IMR-90 (cell line): ENCODE results near the gene NINJ2. TPM values are rescaled to one million over a fixed set of nuclear protein-coding genes. Genes with fewer than 3 reads are reported as not detected.

Experiments
- ATAC-seq: fragments of 200-7000 bp; cut with Tn5 transposase; 2 replicates; pipeline ENCODE4 v1.9.1; 2020; ENCODE audit warnings: low read depth, mild to moderate bottlenecking, moderate library complexity
- BruUV-seq: library from RNA; stranded (reverse); fragments of 400-500 nt; replicated peaks from 2 replicates; lab custom pipeline; 2021; lab: Mats Ljungman, UMichigan
- CTCF ChIA-PET: fragments of 300-600 bp; formaldehyde crosslinking; extraction: SDS; loops from one replicate; lab custom pipeline; 2021; ENCODE audit warnings: antibody characterized with exemption; lab: Yijun Ruan, JAX
- POLR2A ChIA-PET: fragments of 300-600 bp; sonication (Branson Sonifier 250); formaldehyde crosslinking; loops from one replicate; lab custom pipeline; 2022; ENCODE audit warnings: antibody characterized with exemption; ENCODE audit not compliant: unreplicated experiment; lab: Charles Lee
- DNase-seq: peaks from one replicate; pipeline ENCODE4 v3.0.0; 2013
- H2AFZ ChIP-seq: replicated peaks from 2 replicates; pipeline ENCODE3; 2013; ENCODE audit warnings: low read length, mild to moderate bottlenecking; ENCODE audit not compliant: poor library complexity
- H2AK5ac ChIP-seq: 2 replicates; pipeline ENCODE4 v1.6.1; 2013; ENCODE audit warnings: low read depth, low read length, inconsistent platforms
- H2AK9ac ChIP-seq: replicated peaks from 2 replicates; pipeline ENCODE3; 2013; ENCODE audit warnings: mild to moderate bottlenecking, low read depth, low read length, moderate library complexity; ENCODE audit not compliant: poor library complexity
- H2BK120ac ChIP-seq: 2 replicates; pipeline ENCODE4 v1.6.1; 2013; ENCODE audit warnings: low read depth, low read length, inconsistent platforms
- H2BK15ac ChIP-seq: 3 replicates; pipeline ENCODE4 v1.6.1; 2013; ENCODE audit warnings: low read depth, low read length, inconsistent platforms
- H2BK20ac ChIP-seq: 2 replicates; pipeline ENCODE4 v1.6.1; 2013; ENCODE audit warnings: low read depth, mild to moderate bottlenecking, inconsistent platforms, low read length, moderate library complexity
- H2BK5ac ChIP-seq: 2 replicates; pipeline ENCODE4 v1.6.1; 2013; ENCODE audit warnings: mild to moderate bottlenecking, low read depth, low read length, inconsistent platforms; ENCODE audit not compliant: poor library complexity, severe bottlenecking
- H3K14ac ChIP-seq: replicated peaks from 2 replicates; pipeline ENCODE4 v1.6.1; 2013; ENCODE audit warnings: low read depth, low read length, inconsistent platforms
- H3K18ac ChIP-seq: 2 replicates; pipeline ENCODE4 v1.6.1; 2013; ENCODE audit warnings: low read depth, low read length, control low read depth
- H3K23ac ChIP-seq: 2 replicates; pipeline ENCODE4 v1.6.1; 2013; ENCODE audit warnings: low read depth, low read length, inconsistent platforms
- H3K27ac ChIP-seq: 2 replicates; pipeline ENCODE4 v1.5.1; 2013; ENCODE audit warnings: mild to moderate bottlenecking, control low read depth, low read length; ENCODE audit not compliant: insufficient read depth
- H3K27me3 ChIP-seq: 2 replicates; pipeline ENCODE4 v1.6.1; 2013; ENCODE audit warnings: low read length; ENCODE audit not compliant: control insufficient read depth, insufficient read depth
- H3K36me3 ChIP-seq: 2 replicates; pipeline ENCODE4 v1.6.1; 2013; ENCODE audit warnings: low read length, mixed read lengths; ENCODE audit not compliant: control insufficient read depth, insufficient read depth
- H3K4ac ChIP-seq: 2 replicates; pipeline ENCODE4 v1.6.1; 2013; ENCODE audit warnings: low read depth, low read length, inconsistent platforms
- H3K4me1 ChIP-seq: 2 replicates; pipeline ENCODE4 v1.6.1; 2013; ENCODE audit warnings: low read length, mixed read lengths; ENCODE audit not compliant: control insufficient read depth, insufficient read depth
- H3K4me2 ChIP-seq: 2 replicates; pipeline ENCODE4 v1.6.1; 2013; ENCODE audit warnings: low read depth, mild to moderate bottlenecking, control low read depth, low read length, moderate library complexity
- H3K4me3 ChIP-seq: 2 replicates; pipeline ENCODE4 v1.5.1; 2013; ENCODE audit warnings: low read depth, mild to moderate bottlenecking, control low read depth, low read length, moderate library complexity; ENCODE audit not compliant: insufficient read depth
- H3K56ac ChIP-seq: 2 replicates; pipeline ENCODE4 v1.6.1; 2013; ENCODE audit warnings: low read length, inconsistent platforms; ENCODE audit not compliant: insufficient read depth; ENCODE audit errors: extremely low read depth
- H3K79me1 ChIP-seq, 2 experiments: 2 replicates each; pipeline ENCODE4 v1.6.1; 2013; ENCODE audit warnings: low read length in 2 of 2, inconsistent platforms in 1 of 2, low read depth in 1 of 2
- H3K9ac ChIP-seq: 2 replicates; pipeline ENCODE4 v1.6.1; 2013; ENCODE audit warnings: low read depth, low read length, control low read depth
- H3K9me1 ChIP-seq: 2 replicates; pipeline ENCODE4 v1.6.1; 2013; ENCODE audit warnings: low read length, inconsistent platforms; ENCODE audit not compliant: insufficient read depth
- H3K9me3 ChIP-seq: 2 replicates; pipeline ENCODE4 v1.6.1; 2013; ENCODE audit warnings: low read length; ENCODE audit not compliant: control insufficient read depth, insufficient read depth
- H4K20me1 ChIP-seq: 2 replicates; pipeline ENCODE4 v1.6.1; 2013; ENCODE audit warnings: low read length, inconsistent platforms; ENCODE audit not compliant: insufficient read depth
- H4K5ac ChIP-seq: 2 replicates; pipeline ENCODE4 v1.6.1; 2013; ENCODE audit warnings: mild to moderate bottlenecking, low read depth, low read length, control low read depth
- H4K8ac ChIP-seq, 2 experiments: 2 replicates each; pipeline ENCODE4 v1.6.1; 2013; ENCODE audit warnings: low read depth in 2 of 2, low read length in 2 of 2, control low read depth in 1 of 2, inconsistent platforms in 1 of 2
- H4K91ac ChIP-seq: 2 replicates; pipeline ENCODE4 v1.6.1; 2013; ENCODE audit warnings: low read depth, low read length, inconsistent platforms; ENCODE audit not compliant: insufficient read depth
- BHLHE40 ChIP-seq: fragments of 150-350 bp; IDR thresholded peaks from 2 replicates; pipeline ENCODE4 v1.6.1; 2016; ENCODE audit warnings: mild to moderate bottlenecking, low read depth, low read length
- CHD1 ChIP-seq: IDR thresholded peaks from 2 replicates; pipeline ENCODE4 v1.6.1; 2012; ENCODE audit warnings: low read depth, low read length, improper control_type of control experiment
- FOS ChIP-seq: fragments of 150-350 bp; IDR thresholded peaks from 2 replicates; pipeline ENCODE4 v1.6.1; 2016; ENCODE audit warnings: low read depth, low read length
- NFE2L2 ChIP-seq: fragments of 150-350 bp; IDR thresholded peaks from 2 replicates; pipeline ENCODE4 v1.6.1; 2016; ENCODE audit warnings: low read depth, mild to moderate bottlenecking, low read length
- POLR2A ChIP-seq: IDR thresholded peaks from 2 replicates; pipeline ENCODE4 v1.6.1; 2012; ENCODE audit warnings: mild to moderate bottlenecking, low read depth, low read length
- WGBS, 2 experiments: methylation state at CpG; one replicate each; pipeline versions ENCODE4 v1.1.5 to v1.1.7; 2013; ENCODE audit warnings: missing lambda C conversion rate in 2 of 2; ENCODE audit not compliant: insufficient read length in 1 of 2; ENCODE audit errors: extremely low coverage in 2 of 2; 5-methylcytosine and 5-hydroxymethylcytosine counted together
- dilution Hi-C: fragments of 300-500 bp; cut with HindIII; formaldehyde crosslinking; loops from one replicate; pipeline ENCODE4 v1.14.3; 2018; ENCODE audit warnings: low sequenced_read_pairs; ENCODE audit not compliant: unreplicated experiment
- in situ Hi-C: fragments of 300-500 bp; cut with MboI; formaldehyde crosslinking; loops from 3 replicates; pipeline ENCODE4 v1.14.3; 2019; ENCODE audit warnings: low sequenced_read_pairs, inconsistent platforms, mixed read lengths
- intact Hi-C: fragments of 100-400 bp; cut with micrococcal nuclease; formaldehyde crosslinking; loops from 2 replicates; pipeline ENCODE4 v1.10.0; 2022
- polyA plus RNA-seq, 3 experiments: library from polyadenylated mRNA; depleted of rRNA; stranded (reverse); fragments of >200 nt; gene quantifications; 2 replicates each; pipeline ENCODE4 v1.2.3, GENCODE V29; 2012; ENCODE audit warnings: low replicate concordance in 1 of 3
- total RNA-seq: library from RNA; depleted of rRNA; stranded (reverse); fragments of >200 nt; gene quantifications from 2 replicates; pipeline ENCODE4 v1.2.3, GENCODE V29; 2012

Gene NINJ2
- total and polyA plus RNA-seq, 2 of the 4 experiments (the other 2 are of a cell fraction), result not detected

GRCh38 chr12:536751-537245, 126.4 kb downstream of the NINJ2 start:
- H3K9ac ChIP-seq, result no peak overlapping the region
- no peak overlapping the region for H2BK15ac ChIP-seq
- in situ Hi-C loops, result loop anchor here (5.0 kb wide), 1 partner anchor 89 kb away; no protein-coding TSS in a partner anchor
- no peak overlapping the region for H3K4me2 ChIP-seq
- no peak overlapping the region for H4K91ac ChIP-seq
- H4K5ac ChIP-seq, result no peak overlapping the region
- no peak for TF ChIP-seq BHLHE40
- no peak for TF ChIP-seq NFE2L2
- TF ChIP-seq CHD1, result no peak
- TF ChIP-seq POLR2A, result no peak
- no peak for TF ChIP-seq FOS
- no TSS peak for BruUV-seq
- no peak overlapping the region for H3K27ac ChIP-seq
- no peaks in the 10 kb centered on the region for H3K36me3 ChIP-seq
- intact Hi-C loops, result no loop called here
- H3K4me1 ChIP-seq, result peaks cover 4% of the 10 kb centered on the region; the same call in 1 of the 2 replicates
- dilution Hi-C loops, result no loop called here
- H2BK20ac ChIP-seq, result no peak overlapping the region
- H3K27me3 ChIP-seq, result peaks cover 44% of the 10 kb centered on the region
- ChIA-PET CTCF (no interaction called here), POLR2A (no interaction called here)
- no peak overlapping the region for H2BK5ac ChIP-seq
- WGBS, 2 experiments, result no CpG with 5 or more reads among the region's 3 CpGs
- no peaks in the 10 kb centered on the region for H4K20me1 ChIP-seq
- H3K4me3 ChIP-seq, result no peak overlapping the region
- no peak overlapping the region for H4K8ac ChIP-seq
- peaks cover 3% of the 10 kb centered on the region; the same call in 1 of the 2 replicates for H3K9me3 ChIP-seq
- DNase-seq, result no peak
- H3K56ac ChIP-seq, result no peak overlapping the region
- H3K79me1 ChIP-seq, result no peaks in the 10 kb centered on the region
- H2AFZ ChIP-seq, result no peak overlapping the region
- no peak overlapping the region for H2AK9ac ChIP-seq
- H3K18ac ChIP-seq, result no peak overlapping the region
- no peak overlapping the region for H3K4ac ChIP-seq
- no peak overlapping the region for H2AK5ac ChIP-seq
- H3K9me1 ChIP-seq, result no peaks in the 10 kb centered on the region
- no peak for ATAC-seq
- H3K14ac ChIP-seq, result no peak overlapping the region
- H2BK120ac ChIP-seq, result no peak overlapping the region
- H3K23ac ChIP-seq, result no peak overlapping the region
